GM10266 (cell line): ENCODE data around the gene D2HGDH.
A peak's percentile ranks its signal among the peaks of the same experiment; 100 is the strongest.
"Not testable (repeated sequence)": the region's sequence is repeated elsewhere in the genome, so short reads cannot be mapped to it uniquely, and the experiment has no call there.

ENCODE experiments used
- DNase-seq: peaks from one replicate; pipeline ENCODE4 v3.0.0; 2012; ENCODE audit errors: extremely low spot score
- CTCF ChIP-seq: IDR thresholded peaks from 2 replicates; pipeline ENCODE4 v1.5.1; 2012; ENCODE audit warnings: mild to moderate bottlenecking, low read depth; ENCODE audit not compliant: control insufficient read depth, insufficient read depth; ENCODE audit errors: missing control alignments

Gene D2HGDH

GRCh38 chr2:241724975-241725870 is 9.2 kb upstream of the D2HGDH start:
- no peak for DNase-seq
- no peak for TF ChIP-seq CTCF

GRCh38 chr2:241726459-241726858 is 8.0 kb upstream of the D2HGDH start:
- no peak for DNase-seq
- no peak for TF ChIP-seq CTCF

GRCh38 chr2:241728000-241728399 is 6.4 kb upstream of the D2HGDH start:
- no peak for TF ChIP-seq CTCF
- DNase-seq: no peak

- TF ChIP-seq CTCF: no peak
Measured at GRCh38 chr2:241728627-241729026, 5.8 kb upstream of the D2HGDH start.

GRCh38 chr2:241729868-241730267 is 4.6 kb upstream of the D2HGDH start:
- no peak for TF ChIP-seq CTCF
- no peak for DNase-seq

More at GRCh38 chr2:241728627-241729026, 5.8 kb upstream of the D2HGDH start:
- DNase-seq: no peak

- no peak for DNase-seq
- TF ChIP-seq CTCF: no peak
Measured at GRCh38 chr2:241730671-241731293, 3.6 kb upstream of the D2HGDH start.

- TF ChIP-seq CTCF: peak; percentile 54
- not testable (repeated sequence) for DNase-seq
Measured at GRCh38 chr2:241732513-241733186, 1.8 kb upstream of the D2HGDH start.
